Stimulated activated CD4-positive, alpha-beta T cell treated with anti-CD3 and anti-CD28 coated beads, TNF-alpha, amount 100 ng/mL, for 1 hour (primary cell): ENCODE measurements around the gene VOPP1.

Experiments
- DNase-seq, 3 donors: peaks; one replicate each; pipeline ENCODE4 v3.0.0-alpha.2; 2020; ENCODE audit warnings: low read depth in 3 of 3, low spot score in 1 of 3

Gene VOPP1

GRCh38 chr7:55556031-55556430 is 16.3 kb downstream of the VOPP1 start:
- no peak for DNase-seq

- no peak for DNase-seq
These were observed 17.1 kb downstream of the VOPP1 start for GRCh38 chr7:55555160-55555559.

DNA sequence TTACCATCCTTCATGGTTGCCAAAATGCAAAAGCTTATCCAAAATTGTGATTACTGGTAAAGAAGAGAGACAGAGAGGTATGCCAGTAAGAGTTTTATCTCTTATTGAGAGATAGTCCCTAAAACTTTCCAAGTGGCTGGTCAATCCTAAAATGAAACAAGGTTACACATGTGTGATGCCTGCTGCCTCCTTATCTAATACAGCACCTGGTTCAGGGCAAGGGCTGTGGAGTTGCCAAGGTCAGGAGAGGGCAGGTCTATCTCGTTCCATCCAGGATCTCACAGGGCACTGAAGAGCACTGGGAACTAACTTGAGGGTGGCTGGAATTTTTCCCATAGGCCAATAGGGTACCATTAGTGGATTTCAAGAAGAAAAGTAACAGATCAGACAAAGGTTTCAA is 18.3 kb downstream of the VOPP1 start:
- DNase-seq = no peak

GRCh38 chr7:55553024-55553345 is 19.3 kb downstream of the VOPP1 start:
- no peak for DNase-seq

DNA sequence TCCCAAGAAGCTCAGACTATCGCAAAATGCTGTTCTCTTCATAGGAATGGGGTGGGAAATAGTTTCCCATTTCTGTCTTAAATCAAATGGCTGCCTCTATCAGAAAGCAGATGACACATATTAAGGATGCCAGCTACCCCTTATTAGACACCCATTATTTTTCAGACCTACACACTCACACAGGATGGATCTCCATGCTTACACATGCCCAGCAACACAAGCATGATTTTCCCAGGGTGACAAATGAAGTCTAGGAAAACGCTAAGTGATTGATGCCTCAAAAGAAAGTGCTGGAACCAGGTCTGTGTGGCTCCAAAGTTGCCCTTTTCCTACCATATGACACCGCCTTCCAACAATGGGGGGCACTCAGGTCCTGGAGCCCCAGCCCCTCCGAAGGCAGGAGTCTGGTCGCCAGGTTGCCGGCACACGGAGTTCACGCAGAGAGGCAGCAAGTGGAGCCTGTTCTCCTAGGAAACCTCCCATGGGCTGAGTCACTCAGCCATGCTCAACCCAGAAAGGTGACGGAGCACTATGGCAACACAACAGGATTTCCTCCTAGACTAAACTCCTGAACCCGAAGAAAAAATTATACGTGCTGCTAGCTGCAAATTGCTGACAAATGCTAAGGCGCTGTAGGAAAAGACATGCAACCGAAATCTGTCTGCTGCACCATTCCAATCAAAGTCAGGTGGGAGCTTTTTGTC is 19.8 kb downstream of the VOPP1 start:
- no peak for DNase-seq

DNA sequence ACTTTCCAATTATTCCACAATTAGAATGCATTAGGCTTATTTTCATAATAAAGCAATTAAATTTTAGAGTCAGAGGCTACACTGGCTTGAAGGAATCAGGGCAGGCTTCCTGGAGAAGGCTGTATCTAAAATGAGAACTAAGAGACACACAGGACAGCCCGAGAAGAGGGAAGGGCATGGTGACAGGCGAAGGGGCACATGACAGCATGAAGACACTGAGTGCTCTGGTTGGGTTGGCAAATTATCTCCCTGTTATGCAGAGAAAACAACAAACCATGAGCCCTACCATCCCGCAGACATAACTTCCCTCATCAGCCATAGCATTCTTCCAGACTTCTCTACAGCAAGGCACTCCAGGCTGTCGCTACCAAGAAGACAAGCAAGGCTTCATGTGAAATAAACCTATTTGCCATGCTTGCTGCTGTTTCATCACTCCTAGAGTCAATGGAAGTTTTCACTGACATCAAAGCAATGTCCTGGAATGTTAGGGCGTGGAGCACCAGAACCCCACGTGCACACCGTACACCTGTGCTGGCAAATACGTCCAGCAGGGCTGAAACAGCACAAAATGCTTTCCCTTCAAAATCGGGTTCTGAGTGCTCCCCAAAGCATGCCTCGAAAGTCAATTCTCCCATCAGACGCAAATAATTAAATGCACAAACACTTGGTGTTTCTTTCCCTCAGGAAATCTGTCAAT is 21.3 kb downstream of the VOPP1 start:
- DNase-seq = no peak

- DNase-seq = no peak
These were observed 22.2 kb downstream of the VOPP1 start for GRCh38 chr7:55550010-55550663.

DNA sequence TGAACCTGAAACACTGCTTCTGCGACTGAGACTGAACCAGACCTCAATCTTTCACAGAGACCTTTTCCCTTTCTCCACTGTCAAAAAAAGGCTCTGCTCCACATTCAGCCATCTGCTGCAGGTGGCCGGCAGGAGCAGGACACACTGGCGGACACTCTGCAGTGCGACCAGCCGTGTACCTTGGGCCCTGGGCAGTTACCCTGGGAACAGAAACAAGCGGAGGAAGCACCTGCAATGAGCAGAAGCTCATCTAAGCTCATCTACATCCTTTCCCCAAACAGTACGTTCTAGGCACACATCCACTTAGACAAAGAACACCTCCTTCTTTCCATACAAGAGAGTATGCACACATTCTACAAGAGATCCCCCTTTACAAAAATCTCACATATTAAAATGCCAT is 22.8 kb downstream of the VOPP1 start:
- no peak for DNase-seq

GRCh38 chr7:55548295-55548731 is 24.0 kb downstream of the VOPP1 start:
- DNase-seq = no peak

DNA sequence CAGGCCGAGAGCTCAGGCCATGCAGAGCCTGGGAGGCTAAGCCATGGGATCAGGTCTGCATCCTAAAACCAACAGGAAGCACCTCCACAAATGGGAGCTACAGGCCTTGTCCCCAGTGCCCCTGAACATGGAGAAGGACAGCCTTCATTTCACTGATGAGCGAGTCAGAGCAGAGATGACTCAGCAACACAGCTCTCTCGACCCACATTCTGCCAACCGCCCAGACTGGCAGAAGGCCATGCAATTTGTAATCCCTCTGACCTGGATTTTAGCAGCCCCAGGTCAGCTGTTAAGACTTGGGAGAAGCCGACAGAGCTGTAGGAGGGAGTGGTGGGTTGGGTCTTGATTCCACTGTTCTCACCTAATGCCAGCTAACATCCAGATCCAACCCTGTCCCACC is 25.5 kb downstream of the VOPP1 start:
- peak in 1 of 3 donors; percentile 23 for DNase-seq

DNA sequence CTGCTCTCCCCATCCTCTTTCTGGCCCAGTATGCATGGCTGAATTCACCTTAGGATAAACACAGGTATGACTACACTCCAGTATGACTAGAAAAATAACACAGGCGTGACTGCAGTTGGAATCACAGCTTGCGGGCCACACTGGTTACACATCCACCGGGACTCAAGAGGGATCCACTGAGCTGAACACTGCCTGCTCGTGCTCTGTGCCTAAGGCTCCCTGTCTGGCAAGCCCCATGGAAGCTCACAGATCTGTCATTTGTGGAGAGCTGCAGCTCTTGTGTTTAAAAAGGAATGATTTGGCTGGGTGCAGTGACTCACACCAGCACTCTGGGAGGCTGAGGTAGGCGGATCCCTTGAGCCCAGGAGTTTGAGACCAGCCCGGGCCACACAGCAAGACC is 26.8 kb downstream of the VOPP1 start:
- no peak for DNase-seq

DNA sequence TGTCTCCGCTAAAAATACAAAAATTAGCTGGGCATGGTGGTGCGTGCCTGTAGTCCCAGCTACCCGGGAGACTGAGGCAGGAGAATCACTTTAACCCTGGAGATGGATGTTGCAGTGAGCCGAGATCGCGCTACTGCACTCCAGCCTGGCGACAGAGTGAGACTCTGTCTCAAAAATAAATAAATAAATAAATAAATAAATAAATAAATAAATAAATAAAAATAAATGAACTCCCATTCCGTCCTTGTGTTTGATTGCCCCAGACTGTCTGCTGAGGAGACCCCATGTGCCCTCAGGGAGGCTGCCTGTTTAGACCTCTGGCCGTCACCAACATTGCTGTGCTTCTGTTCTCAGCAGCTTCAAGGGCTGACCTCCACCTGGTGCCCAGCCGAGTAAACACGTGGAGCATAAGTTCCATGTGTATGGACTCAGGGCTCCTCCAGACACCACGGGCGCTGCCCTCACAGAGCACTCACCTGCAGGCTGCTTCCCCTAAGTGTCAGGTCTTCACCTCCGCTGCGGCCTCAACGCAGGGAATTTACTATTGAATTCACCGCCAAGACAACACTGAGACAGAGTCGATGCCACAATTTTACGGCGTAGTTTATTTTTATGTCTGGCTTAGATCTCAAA is 32.0 kb downstream of the VOPP1 start:
- no peak for DNase-seq

- no peak for DNase-seq
These were observed 32.9 kb downstream of the VOPP1 start for GRCh38 chr7:55539380-55539779.

DNA sequence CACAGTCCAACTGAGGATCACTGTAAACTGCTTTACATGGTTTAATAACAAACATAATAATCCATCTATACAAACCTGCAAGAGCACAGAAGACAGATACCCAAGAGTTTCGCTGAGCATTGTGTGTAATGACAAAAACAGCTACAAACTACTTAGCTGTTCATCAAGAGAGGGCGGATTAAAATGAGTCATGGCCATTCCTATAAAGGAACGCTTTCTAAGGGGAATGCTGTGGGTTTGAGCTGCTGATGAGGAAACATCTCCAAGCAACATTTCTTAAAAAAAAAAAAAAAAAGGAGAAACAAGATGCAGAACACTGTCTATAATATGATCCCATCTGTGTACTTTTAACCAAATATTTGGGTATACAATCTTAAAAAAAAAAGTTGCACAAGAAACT is 33.8 kb downstream of the VOPP1 start:
- DNase-seq = no peak

GRCh38 chr7:55537458-55537990 is 34.8 kb downstream of the VOPP1 start:
- no peak for DNase-seq

DNA sequence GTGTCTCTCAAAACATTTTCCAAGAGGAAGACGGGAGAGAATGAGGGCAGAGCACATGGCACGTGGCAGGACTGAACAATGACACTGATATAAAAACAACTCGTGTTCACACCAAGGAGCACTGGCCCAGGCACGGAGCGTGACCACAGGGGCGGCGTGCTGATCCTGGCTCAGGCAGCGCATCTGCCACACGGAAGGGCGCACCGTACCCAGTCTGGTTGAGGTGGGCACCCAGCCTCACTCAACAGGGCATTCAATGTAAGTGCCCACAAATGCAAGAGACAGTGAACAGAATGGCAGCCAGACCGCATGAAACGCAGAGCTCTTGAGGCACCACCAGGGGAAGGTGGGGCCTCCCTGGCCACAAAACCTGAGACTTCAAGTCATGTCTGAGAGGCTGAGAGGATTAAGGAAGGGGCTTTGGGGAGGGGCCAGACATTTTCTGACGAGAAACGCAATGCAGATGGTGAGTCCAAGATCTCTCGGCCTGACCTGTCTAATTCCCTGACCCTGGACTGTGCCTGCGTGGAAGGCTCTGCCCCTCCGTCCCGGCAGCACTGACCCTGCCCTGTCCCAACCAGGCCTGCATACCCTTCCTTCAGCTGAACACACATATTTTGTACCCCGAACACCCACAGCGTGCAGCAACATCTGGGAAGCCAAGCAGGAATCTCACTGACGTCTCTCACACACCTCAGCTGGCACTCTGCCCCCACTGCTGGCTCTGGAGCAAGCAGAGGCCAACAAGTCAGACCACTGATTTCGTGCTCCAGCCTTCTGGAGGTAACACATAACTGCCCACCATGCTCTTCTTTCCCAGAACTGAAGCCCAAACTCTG is 35.5 kb downstream of the VOPP1 start:
- DNase-seq = no peak

DNA sequence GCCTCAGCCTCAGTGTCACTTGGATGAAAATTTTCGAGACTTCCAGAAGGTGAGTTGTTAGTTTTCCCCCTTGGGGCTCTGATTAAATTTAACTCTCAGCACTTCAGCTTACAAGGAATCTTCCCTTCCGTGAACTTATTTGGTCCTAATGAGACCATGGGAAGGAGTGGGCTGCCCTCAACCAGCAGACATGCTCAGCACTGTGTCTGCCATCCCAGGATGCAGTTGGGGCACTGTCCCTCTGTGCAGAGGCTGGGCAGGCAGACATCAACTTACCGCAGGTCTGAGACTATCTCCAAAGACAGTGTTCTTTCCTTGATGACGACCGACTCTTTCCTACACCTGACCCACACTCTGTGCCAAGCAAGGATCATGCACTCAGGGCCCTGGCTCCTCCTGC is 36.7 kb downstream of the VOPP1 start:
- no peak for DNase-seq

DNA sequence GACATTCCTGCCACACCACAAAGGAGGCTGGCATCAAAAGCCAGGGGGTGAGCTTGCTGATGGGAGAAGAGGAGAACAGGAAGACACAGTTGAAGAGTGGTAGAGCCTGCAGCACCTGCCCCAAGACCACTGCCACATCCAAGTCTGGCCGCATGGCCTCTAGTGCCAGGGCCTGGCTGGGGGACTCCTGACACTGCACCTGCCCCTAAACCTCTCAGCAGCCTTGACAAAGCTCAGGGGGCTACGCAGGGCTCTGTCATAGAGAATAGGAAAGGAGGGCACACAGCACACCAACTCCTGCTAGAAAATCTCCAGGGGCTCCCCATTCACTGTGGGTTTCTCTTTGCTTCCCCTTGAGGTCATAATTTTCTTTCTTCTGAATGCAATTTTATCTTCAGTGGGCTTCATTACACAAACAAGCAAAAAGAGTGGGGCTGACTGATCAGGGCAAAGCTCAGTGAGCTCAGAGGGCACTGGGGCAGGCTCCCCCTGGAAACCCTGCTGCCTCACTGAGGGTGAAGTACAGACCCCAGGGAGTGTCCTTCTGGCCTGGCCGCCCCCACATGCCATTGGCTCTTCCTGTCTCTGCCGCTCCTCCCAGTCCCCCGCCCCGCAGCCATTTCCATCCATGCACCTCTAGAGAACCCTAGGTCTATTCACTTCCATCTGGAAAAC is 37.2 kb downstream of the VOPP1 start:
- no peak for DNase-seq

GRCh38 chr7:55534262-55534915 is 37.9 kb downstream of the VOPP1 start:
- DNase-seq = peak; percentile 22 to 38 (median 31)

DNA sequence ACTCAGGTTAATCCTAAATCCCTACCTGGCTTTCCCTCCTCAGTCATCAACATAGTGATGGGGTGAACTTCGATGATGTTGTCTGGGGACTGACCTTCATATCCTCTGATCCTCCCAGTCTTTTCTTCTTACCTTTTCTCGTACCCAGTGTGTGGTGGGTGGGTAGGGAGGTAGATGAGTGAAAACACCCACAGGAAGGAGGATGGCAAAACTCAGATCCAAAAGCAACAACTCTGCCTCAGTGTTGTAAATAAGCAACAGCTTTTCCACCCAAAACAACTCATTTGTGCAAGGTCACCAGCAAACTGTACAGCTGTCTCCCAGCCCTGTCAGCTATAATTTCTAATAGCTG is 38.6 kb downstream of the VOPP1 start:
- no peak for DNase-seq
